ENCODE results near the gene INF2. TPM values are rescaled to one million over a fixed set of nuclear protein-coding genes. Genes with fewer than 3 reads are reported as not detected.
A peak's percentile ranks its signal among the peaks of the same experiment; 100 is the strongest.

Gene INF2
- polyA plus RNA-seq, 1 donor = 64.2 TPM

DNA sequence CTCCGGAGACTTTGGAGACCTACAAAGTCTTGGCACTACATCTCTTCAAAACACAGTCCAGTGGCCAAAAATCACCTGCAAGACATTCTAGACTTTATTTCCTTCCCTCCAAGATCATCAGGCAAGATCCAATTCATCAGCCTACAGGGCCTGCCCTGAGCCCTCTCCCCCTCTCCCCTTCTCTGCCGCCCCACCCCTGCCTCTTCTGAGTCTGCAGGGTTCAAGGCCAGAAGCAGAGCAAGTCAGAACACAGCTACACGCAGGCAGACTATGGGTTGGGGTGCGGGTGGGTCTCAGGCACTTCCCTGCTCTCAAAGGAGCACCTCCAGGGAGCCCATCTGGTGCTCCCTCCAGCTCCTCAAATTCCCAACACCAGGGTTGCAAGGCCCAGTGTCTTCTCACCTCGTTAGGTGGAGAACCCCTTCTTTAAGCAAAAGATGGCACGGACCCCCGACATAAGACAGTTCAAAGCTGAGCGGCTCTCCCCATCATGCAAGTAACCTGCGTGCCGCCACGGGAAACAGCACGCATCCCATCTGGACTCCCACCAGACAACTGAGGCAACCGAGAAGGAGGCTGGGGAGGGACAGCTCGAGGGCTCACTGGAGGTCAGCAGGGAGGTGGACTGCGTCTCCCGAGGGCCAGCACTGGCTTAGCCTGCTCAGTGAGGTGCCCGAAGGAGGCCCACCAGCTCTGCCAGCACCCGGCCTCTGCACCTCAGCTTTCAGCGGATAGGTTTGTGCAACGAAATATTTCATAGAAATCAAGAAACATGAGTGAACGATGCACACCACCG is 5.6 kb upstream of the INF2 start:
- no peak for DNase-seq
- no CpG with 5 or more reads among the region's 22 CpGs for WGBS (ENCODE audit: insufficient coverage, low lambda C conversion rate)
- H3K36me3 ChIP-seq (ENCODE audit: control insufficient read depth, insufficient read depth, low read length) = no peaks in the 10 kb centered on the region
- no peaks in the 10 kb centered on the region for H3K27me3 ChIP-seq (ENCODE audit: control insufficient read depth, insufficient read depth, low read length)
- no peak overlapping the region for H3K27ac ChIP-seq (ENCODE audit: low read length)
- H3K4me3 ChIP-seq (ENCODE audit: low read length) = no peak overlapping the region
- H3K9me3 ChIP-seq (ENCODE audit: control insufficient read depth, low read depth, low read length) = peaks cover 2% of the 10 kb centered on the region
- H3K4me1 ChIP-seq (ENCODE audit: control insufficient read depth, insufficient read depth, low read length) = peaks cover 77% of the 10 kb centered on the region

GRCh38 chr14:104684449-104684821 is 5.0 kb upstream of the INF2 start:
- no peaks in the 10 kb centered on the region for H3K36me3 ChIP-seq (ENCODE audit: control insufficient read depth, insufficient read depth, low read length)
- no peak for DNase-seq
- no CpG with 5 or more reads among the region's 10 CpGs for WGBS (ENCODE audit: insufficient coverage, low lambda C conversion rate)
- H3K9me3 ChIP-seq (ENCODE audit: control insufficient read depth, low read depth, low read length) = peaks cover 2% of the 10 kb centered on the region
- no peak overlapping the region for H3K4me3 ChIP-seq (ENCODE audit: low read length)
- no peaks in the 10 kb centered on the region for H3K27me3 ChIP-seq (ENCODE audit: control insufficient read depth, insufficient read depth, low read length)
- H3K27ac ChIP-seq (ENCODE audit: low read length) = peak overlapping the region; percentile 71
- H3K4me1 ChIP-seq (ENCODE audit: control insufficient read depth, insufficient read depth, low read length) = peaks cover 75% of the 10 kb centered on the region

DNA sequence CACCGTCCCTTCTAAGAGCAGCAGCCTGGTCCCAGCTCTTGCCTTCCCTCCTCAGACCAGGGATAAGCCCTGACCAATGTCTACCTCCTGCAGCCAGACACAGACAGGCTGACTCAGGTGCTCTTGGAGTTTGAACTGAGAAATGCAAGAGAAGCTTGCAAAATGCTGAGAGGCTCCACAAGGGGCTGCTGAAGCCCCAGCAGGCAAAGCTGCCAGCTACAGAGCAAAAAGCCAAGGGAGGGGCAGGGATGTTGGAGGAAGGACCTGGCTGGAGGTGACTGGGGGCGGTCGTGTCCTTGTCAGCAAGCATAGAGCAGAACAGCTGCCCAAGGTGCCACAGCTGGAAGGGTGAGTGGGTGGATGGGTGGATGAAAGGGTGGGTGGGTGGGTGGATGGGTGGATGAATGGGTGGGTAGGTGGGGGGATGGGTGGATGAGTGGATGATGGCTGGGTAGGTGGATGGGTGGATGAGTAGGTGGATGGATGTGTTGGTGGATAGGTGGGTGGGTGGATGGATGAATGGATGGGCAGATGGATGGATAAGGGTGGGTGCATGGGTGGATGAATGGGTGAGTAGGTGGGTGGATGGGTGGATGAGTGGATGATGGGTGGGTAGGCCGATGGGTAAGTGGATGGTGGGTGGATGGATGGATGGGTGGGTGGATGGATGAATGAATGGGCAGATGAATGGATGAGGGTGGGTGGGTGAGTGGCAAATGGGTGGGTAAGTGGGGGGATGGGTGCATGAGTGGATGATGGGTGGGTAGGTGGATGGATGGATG is 4.0 kb upstream of the INF2 start:
- H3K27me3 ChIP-seq (ENCODE audit: control insufficient read depth, insufficient read depth, low read length) = no peaks in the 10 kb centered on the region
- peaks cover 68% of the 10 kb centered on the region for H3K4me1 ChIP-seq (ENCODE audit: control insufficient read depth, insufficient read depth, low read length)

GRCh38 chr14:104685998-104686610 is 3.3 kb upstream of the INF2 start:
- WGBS (ENCODE audit: insufficient coverage, low lambda C conversion rate) = 100% methylated on average over 1 of the region's 2 CpGs
- no peak overlapping the region for H3K27ac ChIP-seq (ENCODE audit: low read length)
- H3K36me3 ChIP-seq (ENCODE audit: control insufficient read depth, insufficient read depth, low read length) = no peaks in the 10 kb centered on the region
- peaks cover 2% of the 10 kb centered on the region for H3K9me3 ChIP-seq (ENCODE audit: control insufficient read depth, low read depth, low read length)
- peaks cover 68% of the 10 kb centered on the region for H3K4me1 ChIP-seq (ENCODE audit: control insufficient read depth, insufficient read depth, low read length)
- H3K4me3 ChIP-seq (ENCODE audit: low read length) = no peak overlapping the region
- H3K27me3 ChIP-seq (ENCODE audit: control insufficient read depth, insufficient read depth, low read length) = no peaks in the 10 kb centered on the region
- DNase-seq = no peak

More for the DNA sequence above, 4.0 kb upstream of the INF2 start:
- WGBS (ENCODE audit: insufficient coverage, low lambda C conversion rate) = no CpG with 5 or more reads among the region's 4 CpGs
- H3K4me3 ChIP-seq (ENCODE audit: low read length) = no peak overlapping the region
- H3K36me3 ChIP-seq (ENCODE audit: control insufficient read depth, insufficient read depth, low read length) = no peaks in the 10 kb centered on the region
- H3K9me3 ChIP-seq (ENCODE audit: control insufficient read depth, low read depth, low read length) = peaks cover 2% of the 10 kb centered on the region
- H3K27ac ChIP-seq (ENCODE audit: low read length) = peak overlapping the region; percentile 71
- DNase-seq = peak; percentile 85 to 89

GRCh38 chr14:104686624-104687517 is 2.5 kb upstream of the INF2 start:
- no CpG with 5 or more reads among the region's 20 CpGs for WGBS (ENCODE audit: insufficient coverage, low lambda C conversion rate)

GRCh38 chr14:104687601-104688504 is 1.6 kb upstream of the INF2 start:
- peak overlapping the region; percentile 55 for H3K4me3 ChIP-seq (ENCODE audit: low read length)
- H3K4me1 ChIP-seq (ENCODE audit: control insufficient read depth, insufficient read depth, low read length) = peaks cover 57% of the 10 kb centered on the region
- peaks cover 10% of the 10 kb centered on the region for H3K36me3 ChIP-seq (ENCODE audit: control insufficient read depth, insufficient read depth, low read length)
- H3K27ac ChIP-seq (ENCODE audit: low read length) = peak overlapping the region; percentile 98
- no peaks in the 10 kb centered on the region for H3K27me3 ChIP-seq (ENCODE audit: control insufficient read depth, insufficient read depth, low read length)
- no peaks in the 10 kb centered on the region for H3K9me3 ChIP-seq (ENCODE audit: control insufficient read depth, low read depth, low read length)
- WGBS (ENCODE audit: insufficient coverage, low lambda C conversion rate) = no CpG with 5 or more reads among the region's 31 CpGs
- peak; percentile 94 to 97 for DNase-seq

More at GRCh38 chr14:104686624-104687517, 2.5 kb upstream of the INF2 start:
- Histone ChIP-seq H3K9me3 (ENCODE audit: control insufficient read depth, low read depth, low read length) (peaks cover 2% of the 10 kb centered on the region), H3K36me3 (ENCODE audit: control insufficient read depth, insufficient read depth, low read length) (peaks cover under 1% of the 10 kb centered on the region), H3K27ac (ENCODE audit: low read length) (peak overlapping the region; percentile 98), H3K4me1 (ENCODE audit: control insufficient read depth, insufficient read depth, low read length) (peaks cover 67% of the 10 kb centered on the region), H3K4me3 (ENCODE audit: low read length) (peak overlapping the region; percentile 55), H3K27me3 (ENCODE audit: control insufficient read depth, insufficient read depth, low read length) (no peaks in the 10 kb centered on the region)
- DNase-seq = no peak

DNA sequence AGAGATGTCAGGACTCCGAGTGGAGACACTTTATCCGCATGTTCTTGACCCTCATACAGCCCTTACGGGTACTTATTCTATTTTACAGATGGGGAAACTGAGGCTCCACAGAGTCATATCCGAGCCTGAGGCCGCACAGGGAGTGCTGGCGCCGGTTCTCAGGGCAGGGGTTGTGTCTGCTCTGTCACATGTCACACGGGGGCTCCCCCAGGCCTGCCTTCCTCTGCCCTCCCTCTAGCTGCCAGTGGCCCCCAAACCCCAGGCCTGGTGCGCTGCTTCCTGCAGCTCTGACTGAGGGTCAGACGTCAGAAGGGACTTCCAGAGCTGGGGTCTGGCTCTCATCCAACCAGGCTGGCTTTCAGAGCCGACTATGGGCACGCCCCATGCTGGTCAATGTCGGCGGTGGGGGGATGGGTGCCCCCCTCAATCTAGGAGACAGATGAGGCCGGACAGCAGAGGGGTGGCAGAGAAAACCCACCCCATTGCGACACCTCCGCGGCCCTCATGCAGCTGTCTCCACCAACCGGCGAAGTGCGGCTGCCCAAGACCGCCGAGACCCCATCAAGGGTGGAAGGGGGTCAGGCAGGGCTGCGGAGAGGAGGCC is 811 bp upstream of the INF2 start:
- peak overlapping the region; percentile 55 for H3K4me3 ChIP-seq (ENCODE audit: low read length)
- H3K27me3 ChIP-seq (ENCODE audit: control insufficient read depth, insufficient read depth, low read length) = no peaks in the 10 kb centered on the region
- peaks cover 12% of the 10 kb centered on the region for H3K36me3 ChIP-seq (ENCODE audit: control insufficient read depth, insufficient read depth, low read length)
- DNase-seq = peak in 1 of 2 donors; percentile 70
- no CpG with 5 or more reads among the region's 24 CpGs for WGBS (ENCODE audit: insufficient coverage, low lambda C conversion rate)
- H3K27ac ChIP-seq (ENCODE audit: low read length) = peak overlapping the region; percentile 98
- H3K4me1 ChIP-seq (ENCODE audit: control insufficient read depth, insufficient read depth, low read length) = peaks cover 57% of the 10 kb centered on the region
- H3K9me3 ChIP-seq (ENCODE audit: control insufficient read depth, low read depth, low read length) = no peaks in the 10 kb centered on the region

- Histone ChIP-seq H3K4me3 (ENCODE audit: low read length) (peak overlapping the region; percentile 53), H3K4me1 (ENCODE audit: control insufficient read depth, insufficient read depth, low read length) (peaks cover 57% of the 10 kb centered on the region), H3K9me3 (ENCODE audit: control insufficient read depth, low read depth, low read length) (no peaks in the 10 kb centered on the region), H3K27ac (ENCODE audit: low read length) (peak overlapping the region; percentile 75), H3K36me3 (ENCODE audit: control insufficient read depth, insufficient read depth, low read length) (peaks cover 15% of the 10 kb centered on the region), H3K27me3 (ENCODE audit: control insufficient read depth, insufficient read depth, low read length) (no peaks in the 10 kb centered on the region)
- DNase-seq = no peak
- no CpG with 5 or more reads among the region's 50 CpGs for WGBS (ENCODE audit: insufficient coverage, low lambda C conversion rate)
These were observed 678 bp downstream of the INF2 start for GRCh38 chr14:104689881-104690711.

Measured in large intestine (tissue), 3 donors.